B cell (primary cell): ENCODE data around the gene PKP2. TPM values are rescaled to one million over a fixed set of nuclear protein-coding genes. Genes with fewer than 3 reads are reported as not detected.

Experiments
- ATAC-seq: fragments of 200-7000 bp; cut with Tn5 transposase; one replicate; pipeline ENCODE4 v1.10.0; 2021; ENCODE audit warnings: low read depth, mild to moderate bottlenecking, moderate number of reproducible peaks, moderate library complexity
- CTCF ChIA-PET: fragments of 350-600 bp; sonication (Branson Sonifier 250); formaldehyde crosslinking; loops from one replicate; lab custom pipeline; 2021; ENCODE audit warnings: antibody characterized with exemption, inconsistent platforms; lab: Charles Lee
- POLR2A ChIA-PET: fragments of 350-600 bp; sonication (Branson Sonifier 250); formaldehyde crosslinking; loops from one replicate; lab custom pipeline; 2021; ENCODE audit warnings: antibody characterized with exemption; lab: Charles Lee
- DNase-seq: peaks from one replicate; pipeline ENCODE4 v3.0.0; 2013
- H2AFZ ChIP-seq: 2 replicates; pipeline ENCODE4 v1.6.1; 2012; ENCODE audit warnings: mild to moderate bottlenecking, low read depth, low read length; ENCODE audit not compliant: insufficient read depth, poor library complexity, severe bottlenecking
- H3K27ac ChIP-seq, 2 donors: 1 replicate in 1 of 2; 2 replicates in 1 of 2; pipeline ENCODE4 v1.5.1; 2012 to 2013; ENCODE audit warnings: low read length in 2 of 2, mild to moderate bottlenecking in 2 of 2, moderate library complexity in 1 of 2
- H3K27me3 ChIP-seq, 4 experiments: fragments of 200-600 bp in 1 of 4; sonication (generic) in 1 of 4; replicated peaks in 1 of 4; 1 replicate in 2 of 4; 2 replicates in 2 of 4; pipeline versions ENCODE4 v1.6.1 to v1.7.0; 2013 to 2016; ENCODE audit warnings: low read length in 3 of 4, mild to moderate bottlenecking in 2 of 4, mixed read lengths in 1 of 4, moderate library complexity in 1 of 4; ENCODE audit not compliant: insufficient read depth in 4 of 4, control insufficient read depth in 3 of 4; ENCODE audit errors: control extremely low read depth in 1 of 4
- H3K36me3 ChIP-seq, 2 experiments: replicated peaks in 1 of 2; 1 replicate in 1 of 2; 2 replicates in 1 of 2; pipeline versions ENCODE4 v1.6.1 to v1.7.1; 2013; ENCODE audit warnings: low read length in 1 of 2; ENCODE audit not compliant: insufficient read depth in 2 of 2, control insufficient read depth in 1 of 2; ENCODE audit errors: control extremely low read depth in 1 of 2, extremely low read depth in 1 of 2
- H3K4me1 ChIP-seq, 2 donors: fragments of 200-600 bp in 1 of 2; sonication (generic) in 1 of 2; 1 replicate in 1 of 2; 2 replicates in 1 of 2; pipeline versions ENCODE4 v1.5.1 to v1.6.1; 2013 to 2017; ENCODE audit warnings: low read length in 2 of 2; ENCODE audit not compliant: control insufficient read depth in 2 of 2, insufficient read depth in 2 of 2
- H3K4me2 ChIP-seq: replicated peaks from 2 replicates; pipeline ENCODE3; 2012; ENCODE audit warnings: mild to moderate bottlenecking, low read depth, low read length; ENCODE audit not compliant: poor library complexity, severe bottlenecking
- H3K4me3 ChIP-seq, 5 experiments: fragments of 200-600 bp in 1 of 5; sonication (generic) in 1 of 5; 1 replicate in 3 of 5; 2 replicates in 2 of 5; pipeline versions ENCODE4 v1.5.1 to v1.7.0; 2011 to 2016; ENCODE audit warnings: low read length in 4 of 5, mild to moderate bottlenecking in 4 of 5, low read depth in 2 of 5, control low read depth in 1 of 5, moderate library complexity in 1 of 5; ENCODE audit not compliant: insufficient read depth in 1 of 5; ENCODE audit errors: control extremely low read depth in 1 of 5, extremely low read depth in 1 of 5
- H3K79me2 ChIP-seq: fragments of 200-600 bp; sonication (generic); one replicate; pipeline ENCODE4 v1.6.0; 2016; ENCODE audit warnings: low read length; ENCODE audit not compliant: control insufficient read depth, insufficient read depth
- H3K9ac ChIP-seq: fragments of 200-600 bp; sonication (generic); 2 replicates; pipeline ENCODE4 v1.6.1; 2017; ENCODE audit warnings: mild to moderate bottlenecking, low read length, moderate library complexity
- H3K9me3 ChIP-seq, 3 donors: one replicate each; pipeline versions ENCODE4 v1.6.1 to v1.7.1; 2013; ENCODE audit warnings: low read length in 2 of 3; ENCODE audit not compliant: control insufficient read depth in 2 of 3, insufficient read depth in 1 of 3; ENCODE audit errors: control extremely low read depth in 1 of 3
- H4K20me1 ChIP-seq: 2 replicates; pipeline ENCODE4 v1.6.0; 2012; ENCODE audit warnings: mild to moderate bottlenecking, low read length; ENCODE audit not compliant: insufficient read depth, control insufficient read depth, poor library complexity, severe bottlenecking
- H3K27ac Mint-ChIP-seq: one replicate; pipeline ENCODE4 v1.8.0; 2021; ENCODE audit warnings: mixed read lengths
- H3K27me3 Mint-ChIP-seq: one replicate; pipeline ENCODE4 v1.8.0; 2021; ENCODE audit warnings: mixed read lengths
- H3K4me1 Mint-ChIP-seq: one replicate; pipeline ENCODE4 v1.8.0; 2021; ENCODE audit warnings: mixed read lengths
- H3K4me3 Mint-ChIP-seq: one replicate; pipeline ENCODE4 v1.8.0; 2021; ENCODE audit warnings: mixed read lengths
- H3K9me3 Mint-ChIP-seq: one replicate; pipeline ENCODE4 v1.8.0; 2022; ENCODE audit warnings: mixed read lengths; ENCODE audit not compliant: insufficient read depth
- EZH2 ChIP-seq: IDR thresholded peaks from 2 replicates; pipeline ENCODE4 v1.6.1; 2012; ENCODE audit warnings: borderline replicate concordance, low read depth, mild to moderate bottlenecking, moderate library complexity, low read length; ENCODE audit not compliant: insufficient read depth, poor library complexity, severe bottlenecking
- WGBS: methylation state at CpG from one replicate; pipeline ENCODE4 v1.1.5; 2013; ENCODE audit warnings: missing lambda C conversion rate; ENCODE audit not compliant: insufficient coverage; 5-methylcytosine and 5-hydroxymethylcytosine counted together
- intact Hi-C: fragments of 100-400 bp; cut with micrococcal nuclease; formaldehyde crosslinking; loops from one replicate; pipeline ENCODE4 v1.10.0; 2022
- polyA plus RNA-seq: library from polyadenylated mRNA; depleted of rRNA; stranded (reverse); fragments of >200 nt; gene quantifications from 2 replicates; pipeline ENCODE4 v1.2.3, GENCODE V29; 2012
- total RNA-seq, 2 donors: library from RNA; stranded (reverse); fragments of 120-200 nt in 1 of 2; gene quantifications; 1 replicate in 1 of 2; 2 replicates in 1 of 2; pipeline versions ENCODE4 v1.2.3 to v1.2.4, GENCODE V29; 2013 to 2022
- TF ChIP-seq, protein P1 (sequence below): fragments of 200-600 bp; IDR thresholded peaks from one replicate; pipeline ENCODE4 v1.8.0; 2022; ENCODE audit warnings: antibody characterized with exemption, mild to moderate bottlenecking

The PKP2 gene
- total and polyA plus RNA-seq, 2 donors (not counting 1 experiment from before 2014, with no cell fraction given), result not detected

- ChIA-PET POLR2A (no interaction called here), CTCF (no interaction called here)
- Histone ChIP-seq H3K79me2 (no peaks in the 10 kb centered on the region), H3K36me3 (no peaks in the 10 kb centered on the region), H3K4me2 (no peak overlapping the region), H3K27me3 (peaks cover 0 to 3% (median 1%) of the 10 kb centered on the region in 4 experiments), H3K9ac (no peak overlapping the region), H3K27ac (no peak overlapping the region), H2AFZ (no peak overlapping the region), H3K9me3 (peaks cover 0 to 2% (median 0%) of the 10 kb centered on the region in 3 donors), H3K4me3 (no peak overlapping the region), H4K20me1 (no peaks in the 10 kb centered on the region), H3K4me1 (no peaks in the 10 kb centered on the region)
- no CpG with 5 or more reads among the region's 1 CpG for whole genome bisulfite sequencing
- H3K4me3 Mint-ChIP-seq, result no peak overlapping the region
- DNase-seq, result no peak
- peaks cover 34% of the 10 kb centered on the region for H3K27me3 Mint-ChIP-seq
- ATAC-seq, result no peak
- no peaks in the 10 kb centered on the region for H3K9me3 Mint-ChIP-seq
- no peak overlapping the region for H3K27ac Mint-ChIP-seq
- H3K4me1 Mint-ChIP-seq, result no peaks in the 10 kb centered on the region
- intact Hi-C loops, result no loop called here
- no peak for TF ChIP-seq EZH2
- TF ChIP-seq, protein P1, sequence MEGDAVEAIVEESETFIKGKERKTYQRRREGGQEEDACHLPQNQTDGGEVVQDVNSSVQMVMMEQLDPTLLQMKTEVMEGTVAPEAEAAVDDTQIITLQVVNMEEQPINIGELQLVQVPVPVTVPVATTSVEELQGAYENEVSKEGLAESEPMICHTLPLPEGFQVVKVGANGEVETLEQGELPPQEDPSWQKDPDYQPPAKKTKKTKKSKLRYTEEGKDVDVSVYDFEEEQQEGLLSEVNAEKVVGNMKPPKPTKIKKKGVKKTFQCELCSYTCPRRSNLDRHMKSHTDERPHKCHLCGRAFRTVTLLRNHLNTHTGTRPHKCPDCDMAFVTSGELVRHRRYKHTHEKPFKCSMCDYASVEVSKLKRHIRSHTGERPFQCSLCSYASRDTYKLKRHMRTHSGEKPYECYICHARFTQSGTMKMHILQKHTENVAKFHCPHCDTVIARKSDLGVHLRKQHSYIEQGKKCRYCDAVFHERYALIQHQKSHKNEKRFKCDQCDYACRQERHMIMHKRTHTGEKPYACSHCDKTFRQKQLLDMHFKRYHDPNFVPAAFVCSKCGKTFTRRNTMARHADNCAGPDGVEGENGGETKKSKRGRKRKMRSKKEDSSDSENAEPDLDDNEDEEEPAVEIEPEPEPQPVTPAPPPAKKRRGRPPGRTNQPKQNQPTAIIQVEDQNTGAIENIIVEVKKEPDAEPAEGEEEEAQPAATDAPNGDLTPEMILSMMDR, result no peak
Measured at GRCh38 chr12:32903318-32903717, 6.7 kb upstream of the PKP2 start.

DNA sequence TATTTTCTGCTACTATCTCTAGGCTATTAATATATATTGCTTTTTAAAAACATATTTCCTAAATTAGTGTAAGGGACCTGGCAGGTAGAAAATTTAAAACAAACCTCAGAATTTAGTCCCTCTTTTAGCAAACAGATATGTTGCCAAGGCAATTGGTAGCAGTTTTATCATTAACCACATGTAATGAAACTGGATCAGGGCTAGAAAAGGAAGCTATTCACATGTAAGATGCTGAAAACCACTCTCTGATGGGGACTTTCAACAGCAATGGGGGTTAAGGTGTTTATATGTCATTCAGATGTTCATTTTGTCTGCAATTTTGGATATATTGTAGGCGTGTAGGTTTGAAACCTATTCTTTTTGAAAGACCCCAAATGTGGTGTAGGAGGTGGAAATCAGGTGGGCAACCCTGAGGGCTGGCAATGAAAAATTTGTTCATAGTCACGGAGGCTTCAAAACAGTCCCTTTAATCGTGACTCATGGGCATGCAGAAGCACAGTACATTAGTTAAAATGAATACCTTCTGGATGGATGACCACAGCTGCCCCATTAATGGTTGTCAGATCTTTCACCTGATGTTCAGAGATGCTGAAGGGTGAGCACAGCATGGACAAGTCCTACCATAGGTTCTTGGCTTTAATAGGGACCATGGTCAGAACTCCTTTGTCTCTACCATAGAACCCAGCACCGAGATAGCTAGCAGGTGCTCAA is 5.9 kb upstream of the PKP2 start:
- peaks cover 0 to under 1% of the 10 kb centered on the region in 2 donors for H3K4me1 ChIP-seq
- H3K36me3 ChIP-seq, result no peaks in the 10 kb centered on the region
- 100% methylated on average over 3 of the region's 4 CpGs for WGBS
- no peak overlapping the region for H3K4me3 ChIP-seq
- no peak overlapping the region for H3K4me3 Mint-ChIP-seq
- no peaks in the 10 kb centered on the region for H3K79me2 ChIP-seq
- TF ChIP-seq EZH2, result no peak
- TF ChIP-seq, protein P1, result no peak
- no peak overlapping the region for H3K9ac ChIP-seq
- no peaks in the 10 kb centered on the region for H3K4me1 Mint-ChIP-seq
- peaks cover 0 to 6% (median under 1%) of the 10 kb centered on the region in 4 experiments for H3K27me3 ChIP-seq
- H3K27ac ChIP-seq, result no peak overlapping the region
- no peak overlapping the region for H3K4me2 ChIP-seq
- intact Hi-C loops, result no loop called here
- no peak overlapping the region for H2AFZ ChIP-seq
- CTCF ChIA-PET, result no interaction called here
- ATAC-seq (no peak), DNase-seq (no peak)
- peaks cover 38% of the 10 kb centered on the region for H3K27me3 Mint-ChIP-seq
- no peaks in the 10 kb centered on the region for H3K9me3 Mint-ChIP-seq
- H3K27ac Mint-ChIP-seq, result no peak overlapping the region
- POLR2A ChIA-PET, result no interaction called here
- H3K9me3 ChIP-seq, result peaks cover 0 to 2% (median 0%) of the 10 kb centered on the region in 3 donors
- H4K20me1 ChIP-seq, result no peaks in the 10 kb centered on the region
